Body of pancreas (tissue), 4 donors: ENCODE data around the gene LRIG1. TPM values are rescaled to one million over a fixed set of nuclear protein-coding genes. Genes with fewer than 3 reads are reported as not detected.
"Not testable (repeated sequence)": the region's sequence is repeated elsewhere in the genome, so short reads cannot be mapped to it uniquely, and the experiment has no call there.

Experiments used
- ATAC-seq: fragments of 150-250 bp; one replicate; pipeline ENCODE4 v1.9.1; 2016
- DNase-seq, 4 donors: peaks; one replicate each; pipeline ENCODE4 v3.0.0-alpha.2; 2019
- H3K27ac ChIP-seq, 4 donors: fragments of 200-600 bp; sonication (generic); 1 replicate in 3 of 4; 2 replicates in 1 of 4; pipeline versions ENCODE4 v1.5.1 to v1.6.1; 2016 to 2019; ENCODE audit warnings: mild to moderate bottlenecking in 1 of 4, mixed read lengths in 1 of 4, moderate library complexity in 1 of 4
- H3K27me3 ChIP-seq, 2 donors: fragments of 200-600 bp; sonication (generic); one replicate each; pipeline ENCODE4 v1.6.0; 2016; ENCODE audit warnings: mild to moderate bottlenecking in 1 of 2
- H3K36me3 ChIP-seq, 2 donors: fragments of 200-600 bp; sonication (generic); replicated peaks in 1 of 2; 2 replicates each; pipeline ENCODE4 v1.5.1; 2016; ENCODE audit warnings: low read depth in 2 of 2; ENCODE audit not compliant: insufficient read depth in 1 of 2
- H3K4me1 ChIP-seq: fragments of 200-600 bp; sonication (generic); one replicate; pipeline ENCODE4 v1.6.0; 2016
- H3K4me3 ChIP-seq, 2 donors: fragments of 200-600 bp; sonication (generic); 1 replicate in 1 of 2; 2 replicates in 1 of 2; pipeline ENCODE4 v1.5.1; 2016 to 2019
- H3K9me3 ChIP-seq, 3 donors: fragments of 200-600 bp; sonication (generic); 1 replicate in 2 of 3; 2 replicates in 1 of 3; pipeline ENCODE4 v1.5.1; 2016
- POLR2A ChIP-seq, 3 donors: fragments of 450-650 bp; IDR thresholded peaks; one replicate each; pipeline ENCODE4 v1.6.1; 2016; ENCODE audit warnings: antibody characterized with exemption in 3 of 3, mild to moderate bottlenecking in 2 of 3
- WGBS, 2 donors: methylation state at CpG; one replicate each; pipeline ENCODE4 v1.1.5; 2017; 5-methylcytosine and 5-hydroxymethylcytosine counted together
- intact Hi-C: fragments of 100-400 bp; cut with DNase I; formaldehyde crosslinking; loops from one replicate; pipeline ENCODE4 v1.15.1; 2023
- total RNA-seq, 2 donors: library from RNA; depleted of rRNA; stranded (reverse); fragments of >200 nt; gene quantifications; one replicate each; pipeline ENCODE4 v1.1.0, GENCODE V29; 2016
- TF ChIP-seq, protein P1 (sequence below), 7 experiments: fragments of 450-650 bp in 4 of 7; fragments of 200-600 bp in 3 of 7; sonication (generic) in 3 of 7; IDR thresholded peaks; one replicate each; pipeline ENCODE4 v1.5.1; 2016 to 2019; ENCODE audit warnings: antibody characterized with exemption in 7 of 7

The LRIG1 gene
- total RNA-seq, 2 donors from 2014 or later: 111 to 114 TPM

- TF ChIP-seq POLR2A (IDR thresholded peaks at IDR 0.05): no peak
- TF ChIP-seq, protein P1, sequence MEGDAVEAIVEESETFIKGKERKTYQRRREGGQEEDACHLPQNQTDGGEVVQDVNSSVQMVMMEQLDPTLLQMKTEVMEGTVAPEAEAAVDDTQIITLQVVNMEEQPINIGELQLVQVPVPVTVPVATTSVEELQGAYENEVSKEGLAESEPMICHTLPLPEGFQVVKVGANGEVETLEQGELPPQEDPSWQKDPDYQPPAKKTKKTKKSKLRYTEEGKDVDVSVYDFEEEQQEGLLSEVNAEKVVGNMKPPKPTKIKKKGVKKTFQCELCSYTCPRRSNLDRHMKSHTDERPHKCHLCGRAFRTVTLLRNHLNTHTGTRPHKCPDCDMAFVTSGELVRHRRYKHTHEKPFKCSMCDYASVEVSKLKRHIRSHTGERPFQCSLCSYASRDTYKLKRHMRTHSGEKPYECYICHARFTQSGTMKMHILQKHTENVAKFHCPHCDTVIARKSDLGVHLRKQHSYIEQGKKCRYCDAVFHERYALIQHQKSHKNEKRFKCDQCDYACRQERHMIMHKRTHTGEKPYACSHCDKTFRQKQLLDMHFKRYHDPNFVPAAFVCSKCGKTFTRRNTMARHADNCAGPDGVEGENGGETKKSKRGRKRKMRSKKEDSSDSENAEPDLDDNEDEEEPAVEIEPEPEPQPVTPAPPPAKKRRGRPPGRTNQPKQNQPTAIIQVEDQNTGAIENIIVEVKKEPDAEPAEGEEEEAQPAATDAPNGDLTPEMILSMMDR (IDR thresholded peaks at IDR 0.05): no peak
- no peak overlapping the region for H3K4me3 ChIP-seq
- H3K27ac ChIP-seq: peak overlapping the region in 2 of 4 donors; percentile 79 to 85
- DNase-seq (no peak), ATAC-seq (no peak)
- no peaks in the 10 kb centered on the region for H3K36me3 ChIP-seq
- H3K4me1 ChIP-seq: peaks cover 71% of the 10 kb centered on the region
- no peaks in the 10 kb centered on the region for H3K27me3 ChIP-seq
- intact Hi-C loops: no loop called here
- 2 to 67% methylated on average over 3 of the region's 3 CpGs for WGBS, 2 donors
- peaks cover 0 to 6% (median 0%) of the 10 kb centered on the region in 3 donors for H3K9me3 ChIP-seq
Measured at GRCh38 chr3:66423791-66424190, 77.0 kb downstream of the LRIG1 start.

DNA sequence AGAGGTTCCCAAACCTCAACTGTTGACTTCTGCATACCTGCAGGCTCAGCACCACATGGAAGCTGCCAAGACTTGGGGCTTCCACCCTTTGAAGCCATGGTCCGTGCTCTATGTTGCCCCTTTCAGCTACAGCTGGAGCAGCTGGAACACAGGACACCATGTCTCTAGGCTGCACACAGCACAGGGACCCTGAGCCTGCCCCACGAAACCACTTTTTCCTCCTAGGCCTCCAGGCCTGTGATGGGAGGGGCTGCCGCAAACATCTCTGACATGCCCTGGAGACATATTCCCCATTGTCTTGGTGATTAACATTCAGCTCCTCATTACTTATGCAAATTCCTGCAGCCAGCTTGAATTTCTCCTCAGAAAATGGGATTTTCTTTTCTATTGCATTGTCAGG, 78.9 kb downstream of the LRIG1 start:
- peak overlapping the region in 1 of 4 donors; percentile 18 for H3K27ac ChIP-seq
- DNase-seq, H3K36me3 ChIP-seq, H3K9me3 ChIP-seq, H3K4me3 ChIP-seq, ATAC-seq, H3K27me3 ChIP-seq, intact Hi-C loops: not testable (repeated sequence)
- H3K4me1 ChIP-seq: peaks cover 71% of the 10 kb centered on the region
- WGBS, 2 donors: 93 to 96% methylated on average over 3 of the region's 3 CpGs

DNA sequence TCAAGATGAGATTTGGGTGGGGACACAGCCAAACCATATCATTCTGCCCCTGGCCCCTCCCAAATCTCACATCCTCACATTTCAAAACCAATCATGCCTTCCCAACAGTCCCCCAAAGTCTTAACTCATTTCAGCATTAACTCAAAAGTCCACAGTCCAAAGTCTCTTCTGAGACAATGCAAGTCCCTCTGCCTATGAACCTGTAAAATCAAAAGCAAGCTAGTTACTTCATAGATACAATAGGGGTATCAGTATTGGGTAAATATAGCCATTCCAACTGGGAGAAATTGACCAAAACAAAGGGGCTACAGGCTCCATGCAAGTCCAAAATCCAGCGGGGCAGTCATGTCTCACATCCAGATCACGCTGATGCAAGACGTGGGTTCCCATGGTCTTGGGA, 79.7 kb downstream of the LRIG1 start:
- H3K4me1 ChIP-seq: peaks cover 71% of the 10 kb centered on the region
- H3K27me3 ChIP-seq, H3K36me3 ChIP-seq, H3K4me3 ChIP-seq, H3K9me3 ChIP-seq, ATAC-seq, DNase-seq, intact Hi-C loops: not testable (repeated sequence)
- WGBS, 2 donors: 73 to 86% methylated on average over 3 of the region's 3 CpGs
- H3K27ac ChIP-seq: peak overlapping the region in 1 of 4 donors; percentile 18

DNA sequence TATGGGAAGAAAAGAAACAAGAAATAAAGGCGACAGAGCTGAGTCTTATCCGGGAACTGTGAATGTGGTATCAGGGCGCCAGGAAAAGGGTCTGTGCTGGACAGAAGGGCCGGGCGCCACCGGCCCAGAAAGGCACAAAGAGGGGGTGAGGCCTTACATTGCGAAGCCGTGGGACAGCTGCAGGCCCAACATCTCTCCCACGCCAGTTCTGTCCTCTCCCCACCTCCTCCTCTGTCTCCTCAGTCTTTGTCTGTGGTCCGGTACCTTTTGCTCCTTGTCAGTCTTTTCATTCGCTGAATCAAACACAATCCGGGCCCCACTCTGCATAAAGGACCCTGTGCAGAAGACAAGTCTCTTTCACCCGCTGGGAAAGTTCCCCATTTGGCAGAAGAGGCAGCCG, 81.8 kb downstream of the LRIG1 start:
- TF ChIP-seq, protein P1 (IDR thresholded peaks at IDR 0.05): no peak
- no peak for TF ChIP-seq POLR2A (IDR thresholded peaks at IDR 0.05)
- Histone ChIP-seq H3K27me3 (no peaks in the 10 kb centered on the region), H3K36me3 (peaks cover 0 to 6% of the 10 kb centered on the region in 2 donors), H3K4me1 (peaks cover 55% of the 10 kb centered on the region), H3K9me3 (peaks cover 0 to 6% (median 0%) of the 10 kb centered on the region in 3 donors), H3K4me3 (no peak overlapping the region), H3K27ac (peak overlapping the region; percentile 29 to 58 (median 40))
- DNase-seq: peak in 1 of 4 donors; percentile 53
- 52 to 55% methylated on average over 14 of the region's 14 CpGs for WGBS, 2 donors
- intact Hi-C loops: no loop called here
- ATAC-seq: peak; percentile 34

DNA sequence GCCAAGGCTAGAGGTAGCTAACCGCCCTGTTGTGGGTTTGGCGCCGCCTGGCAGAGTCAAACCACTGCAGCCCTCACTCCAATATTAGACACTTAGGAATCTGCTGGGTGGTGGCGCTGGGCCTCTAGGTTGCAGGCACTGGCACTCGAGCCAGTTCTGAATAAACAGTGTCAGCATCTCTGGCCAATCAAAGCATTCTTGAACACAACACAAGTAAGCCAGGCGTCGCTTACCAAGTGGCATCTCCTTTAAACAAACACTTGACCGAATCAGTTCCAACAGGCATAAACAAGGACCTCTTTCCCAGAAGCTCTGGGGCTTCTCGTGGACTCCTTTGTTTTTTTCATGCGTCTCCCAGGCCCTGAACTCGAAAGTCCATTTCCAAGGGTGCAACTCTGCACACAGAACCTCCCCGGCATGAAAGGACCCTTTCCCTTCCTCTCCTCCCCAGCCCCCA, 82.3 kb downstream of the LRIG1 start:
- WGBS, 2 donors: 42 to 45% methylated on average over 9 to 12 of the region's 12 CpGs
- H3K36me3 ChIP-seq: peaks cover 2 to 8% of the 10 kb centered on the region in 2 donors
- peak; percentile 75 to 84 (median 79) for DNase-seq
- H3K27me3 ChIP-seq: no peaks in the 10 kb centered on the region
- intact Hi-C loops: no loop called here
- H3K4me1 ChIP-seq: peaks cover 50% of the 10 kb centered on the region
- TF ChIP-seq, protein P1 (IDR thresholded peaks at IDR 0.05): peak in 5 of 7 experiments; percentile 9 to 49 (median 37)
- peak in 1 of 3 donors; percentile 14 for TF ChIP-seq POLR2A (IDR thresholded peaks at IDR 0.05)
- peak; percentile 85 for ATAC-seq
- peak overlapping the region in 3 of 4 donors; percentile 29 to 58 (median 50) for H3K27ac ChIP-seq
- H3K4me3 ChIP-seq: no peak overlapping the region
- H3K9me3 ChIP-seq: peaks cover 0 to 6% (median 0%) of the 10 kb centered on the region in 3 donors
